ENCODE data around the gene GPR50. TPM values are rescaled to one million over a fixed set of nuclear protein-coding genes. Genes with fewer than 3 reads are reported as not detected.

Gene GPR50
- total and polyA plus RNA-seq, 2 of the 4 experiments (the other 2 are of a cell fraction): not detected

DNA sequence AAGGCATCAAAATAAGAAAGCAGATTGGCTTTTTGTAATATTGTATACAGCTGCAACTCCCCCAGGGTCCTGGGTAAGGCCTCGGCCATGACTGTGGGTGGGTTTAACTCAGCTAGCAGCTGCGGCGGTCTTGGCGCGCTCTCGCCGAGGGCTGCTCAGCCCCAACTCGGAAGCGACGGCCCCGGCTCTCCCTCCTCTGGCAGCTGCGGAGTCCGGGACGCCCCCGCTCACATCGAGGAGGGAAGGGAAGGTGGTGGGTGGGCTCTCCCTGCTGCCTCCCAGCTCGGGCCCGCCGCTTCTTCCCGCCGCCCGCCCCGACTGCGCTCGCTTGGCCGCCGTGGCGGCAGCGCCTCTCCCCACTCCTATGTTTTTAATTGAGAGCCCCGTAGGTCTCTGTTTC is 51.2 kb downstream of the GPR50 start:
- Histone ChIP-seq H3K9ac (ENCODE audit: low read depth, low read length) (no peak overlapping the region), H3K27me3 (ENCODE audit: control insufficient read depth, insufficient read depth, low read length) (no peaks in the 10 kb centered on the region), H3K79me1 (ENCODE audit: low read depth in 1 of 2, low read length in 2 of 2) (no peaks in the 10 kb centered on the region), H3K4me1 (ENCODE audit: control insufficient read depth, insufficient read depth, low read length) (no peaks in the 10 kb centered on the region), H3K56ac (ENCODE audit: extremely low read depth, insufficient read depth, low read length) (no peak overlapping the region), H4K8ac (ENCODE audit: low read depth in 2 of 2, low read length in 2 of 2) (no peak overlapping the region), H3K4ac (ENCODE audit: low read depth, low read length) (no peak overlapping the region), H2BK20ac (ENCODE audit: low read depth, low read length) (no peak overlapping the region), H3K18ac (ENCODE audit: low read depth, low read length) (no peak overlapping the region), H3K14ac (replicated peaks; ENCODE audit: low read depth, low read length) (no peak overlapping the region), H3K4me2 (ENCODE audit: low read depth, low read length) (no peak overlapping the region), H2AK9ac (replicated peaks; ENCODE audit: low read depth, low read length, poor library complexity) (no peak overlapping the region), H4K91ac (ENCODE audit: insufficient read depth, low read depth, low read length) (no peak overlapping the region), H2BK15ac (ENCODE audit: low read depth, low read length) (no peak overlapping the region), H4K5ac (ENCODE audit: low read depth, low read length) (no peak overlapping the region), H2BK5ac (ENCODE audit: low read depth, low read length, poor library complexity, severe bottlenecking) (no peak overlapping the region), H2BK120ac (ENCODE audit: low read depth, low read length) (no peak overlapping the region), H3K36me3 (ENCODE audit: control insufficient read depth, insufficient read depth, low read length) (no peaks in the 10 kb centered on the region), H4K20me1 (ENCODE audit: insufficient read depth, low read length) (no peaks in the 10 kb centered on the region), H3K9me3 (ENCODE audit: control insufficient read depth, insufficient read depth, low read length) (0 out of 2 replicates have a peak, but pooled peaks cover 3% of the 10 kb centered on the region), H3K4me3 (ENCODE audit: insufficient read depth, low read depth, low read length) (no peak overlapping the region), H3K27ac (ENCODE audit: insufficient read depth, low read length) (no peak overlapping the region), H2AFZ (replicated peaks; ENCODE audit: low read length, poor library complexity) (no peak overlapping the region), H3K9me1 (ENCODE audit: insufficient read depth, low read length) (no peaks in the 10 kb centered on the region), H2AK5ac (ENCODE audit: low read depth, low read length) (no peak overlapping the region), H3K23ac (ENCODE audit: low read depth, low read length) (no peak overlapping the region)
- ChIA-PET POLR2A (ENCODE audit: unreplicated experiment) (no interaction called here), CTCF (no interaction called here)
- TF ChIP-seq BHLHE40 (IDR thresholded peaks at IDR 0.05; ENCODE audit: low read depth, low read length) (no peak), MAZ (IDR thresholded peaks at IDR 0.05; ENCODE audit: borderline replicate concordance, low read depth, low read length) (no peak), RFX5 (IDR thresholded peaks at IDR 0.05; ENCODE audit: low read depth, low read length) (no peak), SMC3 (IDR thresholded peaks at IDR 0.05; ENCODE audit: low read depth, low read length) (no peak), NFE2L2 (IDR thresholded peaks at IDR 0.05; ENCODE audit: low read depth, low read length) (no peak), CEBPB (IDR thresholded peaks at IDR 0.05; ENCODE audit: low read depth, low read length) (no peak), RAD21 (IDR thresholded peaks at IDR 0.05; ENCODE audit: low read length) (no peak), RCOR1 (IDR thresholded peaks at IDR 0.05; ENCODE audit: insufficient replicate concordance, low read length) (no peak), MXI1 (IDR thresholded peaks at IDR 0.05; ENCODE audit: borderline replicate concordance, low read depth, low read length) (no peak), MAFK (IDR thresholded peaks at IDR 0.05; ENCODE audit: low read depth, low read length) (no peak), CHD1 (IDR thresholded peaks at IDR 0.05; ENCODE audit: low read depth, low read length) (no peak)
- TF ChIP-seq, protein P1, sequence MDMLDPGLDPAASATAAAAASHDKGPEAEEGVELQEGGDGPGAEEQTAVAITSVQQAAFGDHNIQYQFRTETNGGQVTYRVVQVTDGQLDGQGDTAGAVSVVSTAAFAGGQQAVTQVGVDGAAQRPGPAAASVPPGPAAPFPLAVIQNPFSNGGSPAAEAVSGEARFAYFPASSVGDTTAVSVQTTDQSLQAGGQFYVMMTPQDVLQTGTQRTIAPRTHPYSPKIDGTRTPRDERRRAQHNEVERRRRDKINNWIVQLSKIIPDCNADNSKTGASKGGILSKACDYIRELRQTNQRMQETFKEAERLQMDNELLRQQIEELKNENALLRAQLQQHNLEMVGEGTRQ (IDR thresholded peaks at IDR 0.05; ENCODE audit: low read depth, low read length): no peak
- TF ChIP-seq, protein P2, sequence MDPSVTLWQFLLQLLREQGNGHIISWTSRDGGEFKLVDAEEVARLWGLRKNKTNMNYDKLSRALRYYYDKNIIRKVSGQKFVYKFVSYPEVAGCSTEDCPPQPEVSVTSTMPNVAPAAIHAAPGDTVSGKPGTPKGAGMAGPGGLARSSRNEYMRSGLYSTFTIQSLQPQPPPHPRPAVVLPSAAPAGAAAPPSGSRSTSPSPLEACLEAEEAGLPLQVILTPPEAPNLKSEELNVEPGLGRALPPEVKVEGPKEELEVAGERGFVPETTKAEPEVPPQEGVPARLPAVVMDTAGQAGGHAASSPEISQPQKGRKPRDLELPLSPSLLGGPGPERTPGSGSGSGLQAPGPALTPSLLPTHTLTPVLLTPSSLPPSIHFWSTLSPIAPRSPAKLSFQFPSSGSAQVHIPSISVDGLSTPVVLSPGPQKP (IDR thresholded peaks at IDR 0.05; ENCODE audit: borderline replicate concordance, low read depth, low read length): no peak
- TF ChIP-seq, protein P3, sequence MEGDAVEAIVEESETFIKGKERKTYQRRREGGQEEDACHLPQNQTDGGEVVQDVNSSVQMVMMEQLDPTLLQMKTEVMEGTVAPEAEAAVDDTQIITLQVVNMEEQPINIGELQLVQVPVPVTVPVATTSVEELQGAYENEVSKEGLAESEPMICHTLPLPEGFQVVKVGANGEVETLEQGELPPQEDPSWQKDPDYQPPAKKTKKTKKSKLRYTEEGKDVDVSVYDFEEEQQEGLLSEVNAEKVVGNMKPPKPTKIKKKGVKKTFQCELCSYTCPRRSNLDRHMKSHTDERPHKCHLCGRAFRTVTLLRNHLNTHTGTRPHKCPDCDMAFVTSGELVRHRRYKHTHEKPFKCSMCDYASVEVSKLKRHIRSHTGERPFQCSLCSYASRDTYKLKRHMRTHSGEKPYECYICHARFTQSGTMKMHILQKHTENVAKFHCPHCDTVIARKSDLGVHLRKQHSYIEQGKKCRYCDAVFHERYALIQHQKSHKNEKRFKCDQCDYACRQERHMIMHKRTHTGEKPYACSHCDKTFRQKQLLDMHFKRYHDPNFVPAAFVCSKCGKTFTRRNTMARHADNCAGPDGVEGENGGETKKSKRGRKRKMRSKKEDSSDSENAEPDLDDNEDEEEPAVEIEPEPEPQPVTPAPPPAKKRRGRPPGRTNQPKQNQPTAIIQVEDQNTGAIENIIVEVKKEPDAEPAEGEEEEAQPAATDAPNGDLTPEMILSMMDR (conservative IDR thresholded peaks at IDR 0.05; ENCODE audit: low read depth, low read length): no peak
- intact Hi-C loops (cut with micrococcal nuclease) (no loop called here), dilution Hi-C loops (cut with HindIII; ENCODE audit: low sequenced_read_pairs, unreplicated experiment) (no loop called here), in situ Hi-C loops (cut with MboI; ENCODE audit: low sequenced_read_pairs) (no loop called here)
- DNase-seq (no peak), ATAC-seq (ENCODE audit: low read depth) (no peak)
- no TSS peak for BruUV-seq (replicated peaks)
- no CpG with 5 or more reads among the region's 30 CpGs for WGBS, 2 experiments (ENCODE audit: extremely low coverage in 2 of 2, insufficient read length in 1 of 2)

All from IMR-90 (cell line).